Measurements from ENCODE around the gene NHERF2. TPM values are rescaled to one million over a fixed set of nuclear protein-coding genes. Genes with fewer than 3 reads are reported as not detected.

NHERF2 gene
- total RNA-seq, 4 donors from 2014 or later = 10.3 to 97.1 (median 33.1) TPM

- peak; percentile 71 to 77 for DNase-seq
- no peaks in the 10 kb centered on the region for H3K36me3 ChIP-seq
- intact Hi-C loops (cut with DNase I; ENCODE audit: low total_unique reads) = no loop called here
- H3K9me3 ChIP-seq = no peaks in the 10 kb centered on the region
- no peak overlapping the region for H3K4me3 ChIP-seq
- no peak overlapping the region for H3K27ac ChIP-seq
- no peaks in the 10 kb centered on the region for H3K27me3 ChIP-seq
- TF ChIP-seq CTCF (IDR thresholded peaks at IDR 0.05) = peak; percentile 71 to 88 (median 82)
- no peak for TF ChIP-seq POLR2A (IDR thresholded peaks at IDR 0.05)
- H3K4me1 ChIP-seq = peaks cover 0 to 25% of the 10 kb centered on the region in 2 donors
Observed at GRCh38 chr16:2003827-2004641, 22.7 kb upstream of the NHERF2 start.

- Histone ChIP-seq H3K9me3 (no peaks in the 10 kb centered on the region), H3K36me3 (no peaks in the 10 kb centered on the region), H3K4me1 (peaks cover 0 to 25% of the 10 kb centered on the region in 2 donors), H3K4me3 (no peak overlapping the region), H3K27ac (no peak overlapping the region), H3K27me3 (no peaks in the 10 kb centered on the region)
- DNase-seq = no peak
- TF ChIP-seq CTCF (IDR thresholded peaks at IDR 0.05) (no peak), POLR2A (IDR thresholded peaks at IDR 0.05) (no peak)
- intact Hi-C loops (cut with DNase I; ENCODE audit: low total_unique reads) = no loop called here
Observed at GRCh38 chr16:2004795-2005517, 21.7 kb upstream of the NHERF2 start.

GRCh38 chr16:2005646-2006045 lies 21.1 kb upstream of the NHERF2 start:
- Histone ChIP-seq H3K36me3 (no peaks in the 10 kb centered on the region), H3K4me3 (no peak overlapping the region), H3K9me3 (no peaks in the 10 kb centered on the region), H3K27me3 (no peaks in the 10 kb centered on the region), H3K27ac (no peak overlapping the region), H3K4me1 (peaks cover 0 to 30% of the 10 kb centered on the region in 2 donors)
- DNase-seq = no peak
- intact Hi-C loops (cut with DNase I; ENCODE audit: low total_unique reads) = no loop called here
- no peak for TF ChIP-seq CTCF (IDR thresholded peaks at IDR 0.05)
- no peak for TF ChIP-seq POLR2A (IDR thresholded peaks at IDR 0.05)

- TF ChIP-seq CTCF (IDR thresholded peaks at IDR 0.05) (no peak), POLR2A (IDR thresholded peaks at IDR 0.05) (no peak)
Observed at GRCh38 chr16:2006317-2006716, 20.4 kb upstream of the NHERF2 start.

More at GRCh38 chr16:2006317-2006716, 20.4 kb upstream of the NHERF2 start:
- Histone ChIP-seq H3K27me3 (no peaks in the 10 kb centered on the region), H3K9me3 (no peaks in the 10 kb centered on the region), H3K4me1 (peaks cover 0 to 30% of the 10 kb centered on the region in 2 donors), H3K36me3 (no peaks in the 10 kb centered on the region), H3K27ac (no peak overlapping the region), H3K4me3 (no peak overlapping the region)
- intact Hi-C loops (cut with DNase I; ENCODE audit: low total_unique reads) = no loop called here
- DNase-seq = no peak

Data from uterus (tissue), 4 donors.